K562 (cell line): Measurements from ENCODE around the gene CEP78. TPM values are rescaled to one million over a fixed set of nuclear protein-coding genes. Genes with fewer than 3 reads are reported as not detected.

Experiments used
- ASH1L ChIP-seq: fragments of 450-650 bp; IDR thresholded peaks from 2 replicates; pipeline ENCODE4 v1.6.1; 2018; ENCODE audit warnings: borderline replicate concordance, mild to moderate bottlenecking, low read depth; ENCODE audit not compliant: partially characterized antibody
- ETS2 ChIP-seq: IDR thresholded peaks from 2 replicates; pipeline ENCODE4 v1.6.1; 2016; ENCODE audit warnings: borderline replicate concordance, missing genetic modification characterization, mild to moderate bottlenecking, moderate library complexity, missing compliant biosample characterization; ENCODE audit not compliant: poor library complexity, severe bottlenecking
- ETV1 ChIP-seq: fragments of 450-650 bp; conservative IDR thresholded peaks from 2 replicates; pipeline ENCODE4 v1.6.1; 2016; ENCODE audit warnings: missing genetic modification characterization, control low read depth, low read depth, missing compliant biosample characterization
- EZH2 ChIP-seq: IDR thresholded peaks from 2 replicates; pipeline ENCODE4 v1.6.1; 2012; ENCODE audit warnings: low read depth, mild to moderate bottlenecking, inconsistent platforms, low read length, borderline replicate concordance
- HIVEP1 ChIP-seq: fragments of 250-450 bp; sonication (Bioruptor Pico); IDR thresholded peaks from 2 replicates; pipeline ENCODE4 v1.4.0; 2020; ENCODE audit warnings: mild to moderate bottlenecking
- HMG20B ChIP-seq: fragments of 250-450 bp; sonication (Bioruptor Pico); IDR thresholded peaks from 2 replicates; pipeline ENCODE4 v1.5.0; 2021; ENCODE audit warnings: mild to moderate bottlenecking
- MAZ ChIP-seq, 2 experiments: fragments of 450-650 bp in 1 of 2; sonication (generic) in 1 of 2; formaldehyde crosslinking; IDR thresholded peaks in 1 of 2; conservative IDR thresholded peaks in 1 of 2; 2 replicates each; pipeline versions ENCODE4 v1.4.0 to v1.5.0; 2020; ENCODE audit warnings: mild to moderate bottlenecking in 1 of 2, missing genetic modification reagents in 1 of 2
- RBBP5 ChIP-seq: fragments of 200-600 bp; sonication (generic); IDR thresholded peaks from 2 replicates; pipeline ENCODE4 v1.6.1; 2012; ENCODE audit warnings: borderline replicate concordance, mild to moderate bottlenecking, low read length, control low read depth, inconsistent platforms; ENCODE audit not compliant: insufficient read depth, poor library complexity, severe bottlenecking
- RBFOX2 ChIP-seq: fragments of 200-400 bp; formaldehyde crosslinking; IDR thresholded peaks from 2 replicates; pipeline ENCODE4 v1.6.1; 2017; ENCODE audit warnings: low read depth, mild to moderate bottlenecking, low read length, moderate library complexity
- STAT5B ChIP-seq: fragments of 250-450 bp; sonication (Bioruptor Pico); IDR thresholded peaks from 2 replicates; pipeline ENCODE4 v1.8.0; 2021; ENCODE audit warnings: mild to moderate bottlenecking, inconsistent platforms
- TARDBP ChIP-seq: fragments of 450-650 bp; IDR thresholded peaks from 2 replicates; pipeline ENCODE4 v1.6.1; 2016
- U2AF1 ChIP-seq: fragments of 200-400 bp; formaldehyde crosslinking; optimal IDR thresholded peaks from 2 replicates; pipeline ENCODE3; 2017; ENCODE audit warnings: mild to moderate bottlenecking, low read depth, low read length, moderate library complexity
- ZNF239 ChIP-seq: fragments of 250-450 bp; sonication (Bioruptor Pico); IDR thresholded peaks from 2 replicates; pipeline ENCODE4 v1.4.0; 2020; ENCODE audit warnings: mild to moderate bottlenecking
- ZNF311 ChIP-seq: fragments of 250-450 bp; sonication (Bioruptor Pico); IDR thresholded peaks from 2 replicates; pipeline ENCODE4 v1.4.0; 2020; ENCODE audit warnings: mild to moderate bottlenecking, moderate library complexity
- ZNF75A ChIP-seq: fragments of 450-650 bp; formaldehyde crosslinking; IDR thresholded peaks from 2 replicates; pipeline ENCODE4 v1.4.0; 2020; ENCODE audit warnings: mild to moderate bottlenecking
- polyA plus RNA-seq, 8 experiments: library from polyadenylated mRNA; depleted of rRNA in 4 of 8; stranded (reverse) in 5 of 8; unstranded in 3 of 8; fragments of >200 nt; fragmentation: Nextera tagmentation in 2 of 8; fragmentation: Illumina TruSeq in 1 of 8; extraction: Ambion mirVana in 2 of 8; extraction: Trizol in 1 of 8; gene quantifications; 2 replicates each; pipeline versions ENCODE4 v1.2.1 to v1.2.3, GENCODE V29; 2011 to 2014; ENCODE audit warnings: inconsistent platforms in 1 of 8, missing spikeins in 1 of 8
- total RNA-seq, 7 experiments: library from RNA; depleted of rRNA in 6 of 7; stranded (reverse); fragments of >200 nt in 6 of 7; fragmentation: Illumina TruSeq in 2 of 7; extraction: Trizol in 2 of 7; gene quantifications; 2 replicates each; pipeline versions ENCODE4 v1.2.1 to v1.2.3, GENCODE V29; 2011 to 2021; ENCODE audit warnings: low replicate concordance in 1 of 7
- TF ChIP-seq, protein P1 (sequence below): sonication (generic); formaldehyde crosslinking; IDR thresholded peaks from 2 replicates; pipeline ENCODE4 v1.8.0; 2022; ENCODE audit warnings: missing genetic modification reagents, mild to moderate bottlenecking, borderline replicate concordance
- TF ChIP-seq, protein P2 (sequence below): sonication (generic); formaldehyde crosslinking; IDR thresholded peaks from 2 replicates; pipeline ENCODE4 v1.9.0; 2022; ENCODE audit warnings: mild to moderate bottlenecking, missing genetic modification reagents
- TF ChIP-seq, protein P3 (sequence below): fragments of 250-450 bp; sonication (Bioruptor Pico); IDR thresholded peaks from 2 replicates; pipeline ENCODE4 v1.4.0; 2020; ENCODE audit warnings: mild to moderate bottlenecking, moderate library complexity, borderline replicate concordance
- TF ChIP-seq, protein P4 (sequence below): fragments of 250-450 bp; sonication (Bioruptor Pico); IDR thresholded peaks from 2 replicates; pipeline ENCODE4 v1.5.0; 2020; ENCODE audit warnings: mild to moderate bottlenecking
- TF ChIP-seq, protein P5 (sequence below), 2 experiments: IDR thresholded peaks; 2 replicates each; pipeline ENCODE4 v1.6.1; 2011; ENCODE audit warnings: borderline replicate concordance in 1 of 2, control low read depth in 1 of 2, low read depth in 1 of 2, low read length in 1 of 2, mild to moderate bottlenecking in 1 of 2, mixed read lengths in 1 of 2, moderate library complexity in 1 of 2; ENCODE audit not compliant: insufficient read depth in 1 of 2, insufficient read length in 1 of 2, poor library complexity in 1 of 2, severe bottlenecking in 1 of 2; ENCODE audit errors: extremely low read depth in 1 of 2

CEP78 gene
- total and polyA plus RNA-seq, 9 of the 15 experiments (the other 6 are each of a cell fraction or from before 2014, with no cell fraction given), result 3.5 to 26.0 (median 21.5) TPM

DNA sequence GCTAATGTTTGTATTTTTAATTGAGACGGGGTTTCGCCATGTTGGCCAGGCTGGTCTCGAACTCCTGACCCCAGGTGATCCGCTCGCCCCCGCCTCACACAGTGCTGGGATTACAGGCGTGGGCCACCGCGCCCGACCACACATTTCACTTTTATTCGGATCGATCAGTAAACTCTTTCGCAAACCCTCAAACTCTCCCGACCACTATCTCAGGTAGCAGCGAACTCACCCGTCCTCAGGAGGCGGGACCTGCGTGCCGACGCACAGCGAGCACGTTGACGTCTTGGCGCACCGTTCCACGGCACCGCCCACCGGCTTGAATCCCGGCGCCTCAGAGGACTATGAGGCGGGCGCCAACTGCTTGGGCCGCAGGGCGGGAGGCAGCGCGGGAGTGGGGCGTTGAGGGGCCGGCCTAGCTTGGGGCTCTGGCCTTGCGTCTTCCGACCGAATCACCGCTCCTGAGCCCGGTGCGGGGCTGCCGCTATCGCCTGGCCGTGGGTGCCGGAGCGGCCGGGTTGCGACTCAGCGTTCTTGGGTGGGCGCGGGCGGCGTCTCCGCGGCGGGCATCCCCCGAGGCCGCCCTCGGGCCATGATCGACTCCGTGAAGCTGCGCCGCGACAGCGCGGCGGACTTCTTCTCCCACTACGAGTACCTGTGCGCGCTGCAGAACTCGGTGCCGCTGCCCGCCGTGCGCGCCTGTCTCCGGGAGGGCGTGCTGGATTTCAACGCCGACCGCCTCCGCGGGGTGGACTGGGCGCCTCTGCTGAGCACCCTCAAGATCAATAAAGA is at the start of gene CEP78 (continued):
- TF ChIP-seq ETS2 (tag) (no peak), RBBP5 (peak; percentile 65), ZNF311 (CRISPR knock-in tag) (no peak), ASH1L (no peak), ZNF239 (CRISPR knock-in tag) (no peak), TARDBP (no peak), MAZ (CRISPR knock-in tag; conservative IDR thresholded peaks at IDR 0.05 in 1 of 2, IDR thresholded peaks at IDR 0.05 in 1 of 2) (peak; percentile 62 to 66; a peak in 3 of 4 replicates), U2AF1 (no peak), RBFOX2 (peak; percentile 89), EZH2 (no peak), ZNF75A (CRISPR knock-in tag) (no peak), ETV1 (tag) (no peak), HMG20B (CRISPR knock-in tag) (no peak), HIVEP1 (CRISPR knock-in tag) (no peak), STAT5B (CRISPR knock-in tag) (no peak)
- TF ChIP-seq, protein P1, sequence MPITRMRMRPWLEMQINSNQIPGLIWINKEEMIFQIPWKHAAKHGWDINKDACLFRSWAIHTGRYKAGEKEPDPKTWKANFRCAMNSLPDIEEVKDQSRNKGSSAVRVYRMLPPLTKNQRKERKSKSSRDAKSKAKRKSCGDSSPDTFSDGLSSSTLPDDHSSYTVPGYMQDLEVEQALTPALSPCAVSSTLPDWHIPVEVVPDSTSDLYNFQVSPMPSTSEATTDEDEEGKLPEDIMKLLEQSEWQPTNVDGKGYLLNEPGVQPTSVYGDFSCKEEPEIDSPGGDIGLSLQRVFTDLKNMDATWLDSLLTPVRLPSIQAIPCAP, result no peak
- TF ChIP-seq, protein P2, sequence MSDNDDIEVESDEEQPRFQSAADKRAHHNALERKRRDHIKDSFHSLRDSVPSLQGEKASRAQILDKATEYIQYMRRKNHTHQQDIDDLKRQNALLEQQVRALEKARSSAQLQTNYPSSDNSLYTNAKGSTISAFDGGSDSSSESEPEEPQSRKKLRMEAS (CRISPR knock-in tag), result peak; percentile 27; the same call in 1 of the 2 replicates
- TF ChIP-seq, protein P3, sequence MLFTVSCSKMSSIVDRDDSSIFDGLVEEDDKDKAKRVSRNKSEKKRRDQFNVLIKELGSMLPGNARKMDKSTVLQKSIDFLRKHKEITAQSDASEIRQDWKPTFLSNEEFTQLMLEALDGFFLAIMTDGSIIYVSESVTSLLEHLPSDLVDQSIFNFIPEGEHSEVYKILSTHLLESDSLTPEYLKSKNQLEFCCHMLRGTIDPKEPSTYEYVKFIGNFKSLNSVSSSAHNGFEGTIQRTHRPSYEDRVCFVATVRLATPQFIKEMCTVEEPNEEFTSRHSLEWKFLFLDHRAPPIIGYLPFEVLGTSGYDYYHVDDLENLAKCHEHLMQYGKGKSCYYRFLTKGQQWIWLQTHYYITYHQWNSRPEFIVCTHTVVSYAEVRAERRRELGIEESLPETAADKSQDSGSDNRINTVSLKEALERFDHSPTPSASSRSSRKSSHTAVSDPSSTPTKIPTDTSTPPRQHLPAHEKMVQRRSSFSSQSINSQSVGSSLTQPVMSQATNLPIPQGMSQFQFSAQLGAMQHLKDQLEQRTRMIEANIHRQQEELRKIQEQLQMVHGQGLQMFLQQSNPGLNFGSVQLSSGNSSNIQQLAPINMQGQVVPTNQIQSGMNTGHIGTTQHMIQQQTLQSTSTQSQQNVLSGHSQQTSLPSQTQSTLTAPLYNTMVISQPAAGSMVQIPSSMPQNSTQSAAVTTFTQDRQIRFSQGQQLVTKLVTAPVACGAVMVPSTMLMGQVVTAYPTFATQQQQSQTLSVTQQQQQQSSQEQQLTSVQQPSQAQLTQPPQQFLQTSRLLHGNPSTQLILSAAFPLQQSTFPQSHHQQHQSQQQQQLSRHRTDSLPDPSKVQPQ, result no peak
- TF ChIP-seq, protein P4, sequence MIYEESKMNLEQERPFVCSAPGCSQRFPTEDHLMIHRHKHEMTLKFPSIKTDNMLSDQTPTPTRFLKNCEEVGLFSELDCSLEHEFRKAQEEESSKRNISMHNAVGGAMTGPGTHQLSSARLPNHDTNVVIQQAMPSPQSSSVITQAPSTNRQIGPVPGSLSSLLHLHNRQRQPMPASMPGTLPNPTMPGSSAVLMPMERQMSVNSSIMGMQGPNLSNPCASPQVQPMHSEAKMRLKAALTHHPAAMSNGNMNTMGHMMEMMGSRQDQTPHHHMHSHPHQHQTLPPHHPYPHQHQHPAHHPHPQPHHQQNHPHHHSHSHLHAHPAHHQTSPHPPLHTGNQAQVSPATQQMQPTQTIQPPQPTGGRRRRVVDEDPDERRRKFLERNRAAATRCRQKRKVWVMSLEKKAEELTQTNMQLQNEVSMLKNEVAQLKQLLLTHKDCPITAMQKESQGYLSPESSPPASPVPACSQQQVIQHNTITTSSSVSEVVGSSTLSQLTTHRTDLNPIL (CRISPR knock-in tag), result no peak
- TF ChIP-seq, protein P5, sequence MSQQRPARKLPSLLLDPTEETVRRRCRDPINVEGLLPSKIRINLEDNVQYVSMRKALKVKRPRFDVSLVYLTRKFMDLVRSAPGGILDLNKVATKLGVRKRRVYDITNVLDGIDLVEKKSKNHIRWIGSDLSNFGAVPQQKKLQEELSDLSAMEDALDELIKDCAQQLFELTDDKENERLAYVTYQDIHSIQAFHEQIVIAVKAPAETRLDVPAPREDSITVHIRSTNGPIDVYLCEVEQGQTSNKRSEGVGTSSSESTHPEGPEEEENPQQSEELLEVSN (IDR thresholded peaks at IDR 0.05; ENCODE audit: borderline replicate concordance in 1 of 2, extremely low read depth in 1 of 2, insufficient read depth in 1 of 2, insufficient read length in 1 of 2, low read depth in 1 of 2, low read length in 1 of 2, poor library complexity in 1 of 2, severe bottlenecking in 1 of 2), result peak; percentile 50 to 56
